Measurements from ENCODE around the gene SYNE1.

SYNE1 gene

DNA sequence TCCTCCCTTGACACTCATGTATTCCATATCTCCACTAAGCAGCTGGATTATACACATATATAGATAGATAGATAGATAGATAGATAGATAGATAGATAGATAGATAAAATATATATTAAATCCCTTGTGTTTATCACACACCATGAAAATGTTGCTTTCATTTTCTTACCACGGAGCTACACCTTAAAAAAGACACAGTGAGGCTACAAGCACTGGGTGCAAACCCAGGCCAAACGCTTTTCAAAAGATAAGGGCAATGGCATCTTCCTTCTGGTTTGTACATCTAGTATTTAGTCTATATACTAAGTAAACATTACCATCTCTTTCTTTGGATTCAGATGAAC lies 452.6 kb downstream of the SYNE1 start:
- DNase-seq, result no peak
- H3K9ac ChIP-seq (ENCODE audit: low read length), result no peak overlapping the region
- no peak overlapping the region for H3K4ac ChIP-seq (ENCODE audit: low read depth, low read length)
- H3K36me3 ChIP-seq (ENCODE audit: control insufficient read depth, insufficient read depth, low read length), result no peaks in the 10 kb centered on the region
- H4K5ac ChIP-seq (ENCODE audit: low read length), result no peak overlapping the region
- H3K27me3 ChIP-seq (ENCODE audit: insufficient read depth, low read length, poor library complexity), result no peaks in the 10 kb centered on the region
- H2BK5ac ChIP-seq (ENCODE audit: low read length), result no peak overlapping the region
- H3K4me1 ChIP-seq (ENCODE audit: control insufficient read depth, low read depth, low read length), result no peaks in the 10 kb centered on the region
- H2AK5ac ChIP-seq (ENCODE audit: low read length), result no peak overlapping the region
- H3K23ac ChIP-seq (ENCODE audit: low read length), result no peak overlapping the region
- no peak overlapping the region for H3K56ac ChIP-seq (ENCODE audit: low read length)
- no peaks in the 10 kb centered on the region for H3K79me2 ChIP-seq (ENCODE audit: control insufficient read depth, insufficient read depth, low read length)
- no peak overlapping the region for H4K8ac ChIP-seq (ENCODE audit: low read depth, low read length)
- no peak overlapping the region for H3K18ac ChIP-seq (ENCODE audit: low read length)
- H2BK120ac ChIP-seq (ENCODE audit: low read depth, low read length), result no peak overlapping the region
- H3K4me3 ChIP-seq (ENCODE audit: low read length), result no peak overlapping the region
- H2BK15ac ChIP-seq (replicated peaks; ENCODE audit: low read depth), result no peak overlapping the region
- no peak overlapping the region for H3K27ac ChIP-seq (ENCODE audit: low read depth, low read length)
- H3K79me1 ChIP-seq (ENCODE audit: low read length), result no peaks in the 10 kb centered on the region
- H3K4me2 ChIP-seq (ENCODE audit: low read length), result no peak overlapping the region
- WGBS (ENCODE audit: extremely low coverage, insufficient coverage, low lambda C conversion rate), result no CpG with 5 or more reads among the region's 2 CpGs

DNA sequence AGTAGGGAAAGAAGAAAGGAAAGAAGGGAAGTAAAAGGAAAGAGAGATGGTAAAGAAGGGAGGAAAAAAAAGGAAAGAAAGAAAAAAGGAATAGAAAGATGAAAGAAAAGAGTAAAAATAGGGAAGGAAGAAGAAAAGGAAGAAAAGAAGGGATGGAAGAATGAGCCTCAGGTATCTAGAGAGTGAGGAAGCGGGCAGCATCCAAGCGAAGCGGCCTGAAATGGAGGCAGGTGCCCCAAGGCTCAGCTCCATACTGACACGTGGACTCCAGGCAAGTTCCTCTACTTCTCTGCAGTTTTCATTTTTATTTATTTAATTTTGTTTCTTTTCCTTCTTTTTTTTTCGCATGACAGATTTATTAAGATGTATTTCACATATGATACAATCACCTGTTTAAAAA lies 456.6 kb downstream of the SYNE1 start:
- H2BK5ac ChIP-seq (ENCODE audit: low read length), result no peak overlapping the region
- H3K4me3 ChIP-seq (ENCODE audit: low read length), result no peak overlapping the region
- no CpG with 5 or more reads among the region's 5 CpGs for WGBS (ENCODE audit: extremely low coverage, insufficient coverage, low lambda C conversion rate)
- H3K27me3 ChIP-seq (ENCODE audit: insufficient read depth, low read length, poor library complexity), result no peaks in the 10 kb centered on the region
- no peak overlapping the region for H3K9ac ChIP-seq (ENCODE audit: low read length)
- no peak overlapping the region for H3K4ac ChIP-seq (ENCODE audit: low read depth, low read length)
- H4K5ac ChIP-seq (ENCODE audit: low read length), result no peak overlapping the region
- no peak overlapping the region for H3K56ac ChIP-seq (ENCODE audit: low read length)
- no peak overlapping the region for H4K8ac ChIP-seq (ENCODE audit: low read depth, low read length)
- H3K27ac ChIP-seq (ENCODE audit: low read depth, low read length), result no peak overlapping the region
- no peak overlapping the region for H2BK15ac ChIP-seq (replicated peaks; ENCODE audit: low read depth)
- no peaks in the 10 kb centered on the region for H3K79me1 ChIP-seq (ENCODE audit: low read length)
- no peak overlapping the region for H3K4me2 ChIP-seq (ENCODE audit: low read length)
- DNase-seq, result no peak
- no peak overlapping the region for H2AK5ac ChIP-seq (ENCODE audit: low read length)
- no peak overlapping the region for H3K18ac ChIP-seq (ENCODE audit: low read length)
- H3K36me3 ChIP-seq (ENCODE audit: control insufficient read depth, insufficient read depth, low read length), result no peaks in the 10 kb centered on the region
- no peaks in the 10 kb centered on the region for H3K79me2 ChIP-seq (ENCODE audit: control insufficient read depth, insufficient read depth, low read length)
- H3K4me1 ChIP-seq (ENCODE audit: control insufficient read depth, low read depth, low read length), result no peaks in the 10 kb centered on the region
- H3K23ac ChIP-seq (ENCODE audit: low read length), result no peak overlapping the region
- H2BK120ac ChIP-seq (ENCODE audit: low read depth, low read length), result no peak overlapping the region

DNA sequence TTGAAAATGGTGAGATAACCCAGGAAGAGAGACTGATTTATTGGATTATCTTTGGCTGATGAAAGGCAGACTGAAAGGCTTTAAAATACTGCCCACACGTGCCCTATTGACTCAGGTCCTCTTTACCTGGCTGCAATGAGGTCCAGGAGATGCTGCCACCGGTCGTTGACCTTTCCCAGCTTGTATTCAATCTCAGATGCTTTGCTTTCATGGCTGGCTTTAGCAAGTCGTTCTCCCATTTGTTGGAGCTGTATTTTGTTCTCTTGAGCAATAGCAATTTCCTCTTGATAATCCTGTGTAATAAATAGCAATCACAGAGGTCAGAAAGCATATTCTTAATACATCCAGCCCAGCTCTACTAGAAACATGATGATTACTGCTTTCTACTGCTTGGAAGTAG lies 460.9 kb downstream of the SYNE1 start:
- no peaks in the 10 kb centered on the region for H3K79me2 ChIP-seq (ENCODE audit: control insufficient read depth, insufficient read depth, low read length)
- DNase-seq, result no peak
- WGBS (ENCODE audit: extremely low coverage, insufficient coverage, low lambda C conversion rate), result no CpG with 5 or more reads among the region's 4 CpGs
- no peak overlapping the region for H2BK5ac ChIP-seq (ENCODE audit: low read length)
- no peak overlapping the region for H2AK5ac ChIP-seq (ENCODE audit: low read length)
- H3K27ac ChIP-seq (ENCODE audit: low read depth, low read length), result no peak overlapping the region
- H4K5ac ChIP-seq (ENCODE audit: low read length), result no peak overlapping the region
- H3K4me1 ChIP-seq (ENCODE audit: control insufficient read depth, low read depth, low read length), result peaks cover 2% of the 10 kb centered on the region
- no peaks in the 10 kb centered on the region for H3K27me3 ChIP-seq (ENCODE audit: insufficient read depth, low read length, poor library complexity)
- no peaks in the 10 kb centered on the region for H3K79me1 ChIP-seq (ENCODE audit: low read length)
- H2BK15ac ChIP-seq (replicated peaks; ENCODE audit: low read depth), result no peak overlapping the region
- no peak overlapping the region for H3K23ac ChIP-seq (ENCODE audit: low read length)
- H4K8ac ChIP-seq (ENCODE audit: low read depth, low read length), result no peak overlapping the region
- no peaks in the 10 kb centered on the region for H3K36me3 ChIP-seq (ENCODE audit: control insufficient read depth, insufficient read depth, low read length)
- H3K4me3 ChIP-seq (ENCODE audit: low read length), result no peak overlapping the region
- no peak overlapping the region for H3K4me2 ChIP-seq (ENCODE audit: low read length)
- H3K4ac ChIP-seq (ENCODE audit: low read depth, low read length), result no peak overlapping the region
- no peak overlapping the region for H2BK120ac ChIP-seq (ENCODE audit: low read depth, low read length)
- H3K56ac ChIP-seq (ENCODE audit: low read length), result no peak overlapping the region
- H3K9ac ChIP-seq (ENCODE audit: low read length), result no peak overlapping the region
- no peak overlapping the region for H3K18ac ChIP-seq (ENCODE audit: low read length)

DNA sequence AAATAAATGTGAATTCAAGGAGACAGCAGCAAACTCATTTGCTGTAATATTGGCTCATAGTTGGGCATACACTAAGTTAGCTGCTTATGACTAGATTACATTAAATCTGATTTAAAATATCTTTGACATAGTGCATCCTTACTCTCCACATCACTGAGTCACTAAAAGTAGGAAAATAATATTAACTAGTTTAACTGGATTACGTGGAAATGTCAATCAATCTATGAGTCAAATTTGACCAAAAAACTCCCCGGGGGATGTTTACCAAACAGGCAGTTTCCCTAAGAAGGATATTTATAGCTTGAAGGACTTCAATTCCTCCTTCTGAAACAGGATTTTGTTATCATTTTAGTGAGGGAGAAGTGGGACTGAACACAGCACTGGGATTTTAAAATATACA lies 463.2 kb downstream of the SYNE1 start:
- no peak overlapping the region for H3K56ac ChIP-seq (ENCODE audit: low read length)
- no peak overlapping the region for H4K8ac ChIP-seq (ENCODE audit: low read depth, low read length)
- H2AK5ac ChIP-seq (ENCODE audit: low read length), result no peak overlapping the region
- H3K4me1 ChIP-seq (ENCODE audit: control insufficient read depth, low read depth, low read length), result peaks cover 4% of the 10 kb centered on the region
- H2BK120ac ChIP-seq (ENCODE audit: low read depth, low read length), result no peak overlapping the region
- no peaks in the 10 kb centered on the region for H3K79me1 ChIP-seq (ENCODE audit: low read length)
- WGBS (ENCODE audit: extremely low coverage, insufficient coverage, low lambda C conversion rate), result no CpG with 5 or more reads among the region's 2 CpGs
- no peak overlapping the region for H3K4me3 ChIP-seq (ENCODE audit: low read length)
- no peak overlapping the region for H3K27ac ChIP-seq (ENCODE audit: low read depth, low read length)
- no peak overlapping the region for H2BK15ac ChIP-seq (replicated peaks; ENCODE audit: low read depth)
- H2BK5ac ChIP-seq (ENCODE audit: low read length), result no peak overlapping the region
- no peaks in the 10 kb centered on the region for H3K27me3 ChIP-seq (ENCODE audit: insufficient read depth, low read length, poor library complexity)
- H3K4me2 ChIP-seq (ENCODE audit: low read length), result no peak overlapping the region
- H3K9ac ChIP-seq (ENCODE audit: low read length), result no peak overlapping the region
- H3K23ac ChIP-seq (ENCODE audit: low read length), result no peak overlapping the region
- H4K5ac ChIP-seq (ENCODE audit: low read length), result no peak overlapping the region
- H3K36me3 ChIP-seq (ENCODE audit: control insufficient read depth, insufficient read depth, low read length), result no peaks in the 10 kb centered on the region
- H3K4ac ChIP-seq (ENCODE audit: low read depth, low read length), result no peak overlapping the region
- no peak for DNase-seq
- H3K18ac ChIP-seq (ENCODE audit: low read length), result no peak overlapping the region
- H3K79me2 ChIP-seq (ENCODE audit: control insufficient read depth, insufficient read depth, low read length), result no peaks in the 10 kb centered on the region

DNA sequence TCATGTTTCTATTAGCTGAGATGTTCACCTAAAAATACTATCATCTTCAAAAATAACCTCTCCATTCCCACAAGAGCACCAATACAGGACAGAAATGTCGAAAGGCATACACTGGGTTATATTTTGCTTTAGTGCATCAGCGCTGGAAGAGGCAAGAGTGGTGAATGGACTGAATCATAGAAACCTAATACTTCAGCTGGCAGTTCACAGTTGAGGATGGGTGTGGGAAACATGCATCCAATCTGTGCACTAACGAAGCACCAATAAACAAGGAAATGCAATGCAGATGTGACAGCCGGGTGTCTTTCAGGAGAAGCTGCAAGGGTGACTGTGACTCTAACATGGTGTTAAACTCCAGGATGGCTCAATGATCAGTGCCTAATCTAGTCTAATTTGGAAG lies 463.8 kb downstream of the SYNE1 start:
- Histone ChIP-seq H3K27ac (ENCODE audit: low read depth, low read length) (no peak overlapping the region), H2BK120ac (ENCODE audit: low read depth, low read length) (no peak overlapping the region), H2BK15ac (replicated peaks; ENCODE audit: low read depth) (no peak overlapping the region), H3K18ac (ENCODE audit: low read length) (no peak overlapping the region), H3K36me3 (ENCODE audit: control insufficient read depth, insufficient read depth, low read length) (no peaks in the 10 kb centered on the region), H3K79me2 (ENCODE audit: control insufficient read depth, insufficient read depth, low read length) (no peaks in the 10 kb centered on the region), H3K27me3 (ENCODE audit: insufficient read depth, low read length, poor library complexity) (no peaks in the 10 kb centered on the region), H3K9ac (ENCODE audit: low read length) (no peak overlapping the region), H3K4me2 (ENCODE audit: low read length) (no peak overlapping the region), H3K56ac (ENCODE audit: low read length) (no peak overlapping the region), H3K23ac (ENCODE audit: low read length) (no peak overlapping the region), H4K5ac (ENCODE audit: low read length) (no peak overlapping the region), H3K4me1 (ENCODE audit: control insufficient read depth, low read depth, low read length) (peaks cover 4% of the 10 kb centered on the region), H3K79me1 (ENCODE audit: low read length) (no peaks in the 10 kb centered on the region), H2BK5ac (ENCODE audit: low read length) (no peak overlapping the region), H3K4me3 (ENCODE audit: low read length) (no peak overlapping the region), H2AK5ac (ENCODE audit: low read length) (no peak overlapping the region), H3K4ac (ENCODE audit: low read depth, low read length) (no peak overlapping the region), H4K8ac (ENCODE audit: low read depth, low read length) (no peak overlapping the region)
- DNase-seq, result peak; percentile 3
- WGBS (ENCODE audit: extremely low coverage, insufficient coverage, low lambda C conversion rate), result no CpG with 5 or more reads among the region's 4 CpGs

DNA sequence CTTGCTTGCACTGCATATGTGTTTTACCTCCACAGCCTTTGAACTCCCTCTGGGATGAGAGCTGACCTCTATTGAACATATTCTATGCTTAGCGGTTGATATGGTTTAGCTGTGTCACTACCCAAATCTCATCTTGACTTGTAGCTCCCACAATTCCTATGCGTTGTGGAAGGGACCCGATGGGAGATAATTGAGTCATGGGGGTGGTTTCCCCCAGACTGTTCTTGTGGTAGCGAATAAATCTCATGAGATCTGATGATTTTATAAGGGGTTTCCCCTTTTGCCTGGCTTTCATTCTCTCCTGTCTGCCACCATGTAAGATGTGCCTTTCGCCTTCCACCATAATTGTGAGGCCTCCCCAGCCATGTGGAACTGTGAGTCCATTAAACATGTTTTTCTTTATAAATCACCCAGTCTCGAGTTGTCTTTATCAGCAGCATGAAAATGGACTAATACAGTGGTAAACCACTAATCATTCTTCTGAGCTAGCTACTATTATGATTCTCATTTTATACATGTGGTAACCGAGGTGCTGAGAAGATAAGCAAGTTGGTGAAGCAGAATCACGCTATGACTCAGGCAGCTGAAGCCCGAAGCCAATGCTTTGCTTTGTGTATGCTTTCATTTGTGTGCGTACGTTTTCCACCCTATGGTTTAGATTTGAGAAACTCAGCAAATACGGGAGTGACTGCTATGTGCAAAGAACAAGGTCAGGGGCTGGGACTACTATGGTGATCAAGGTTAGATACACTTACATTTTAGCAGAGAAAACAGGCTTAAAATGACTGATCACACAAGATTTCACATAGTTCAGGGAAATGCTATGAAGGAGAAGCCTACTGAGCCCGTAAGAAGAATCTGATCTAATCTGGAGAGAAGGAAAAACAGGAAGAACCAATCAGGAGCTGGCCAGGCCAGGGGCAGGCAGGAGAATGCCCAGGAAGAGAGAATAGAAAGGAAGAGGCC lies 466.2 kb downstream of the SYNE1 start:
- Histone ChIP-seq H2AK5ac (ENCODE audit: low read length) (no peak overlapping the region), H3K9ac (ENCODE audit: low read length) (no peak overlapping the region), H3K18ac (ENCODE audit: low read length) (no peak overlapping the region), H3K27me3 (ENCODE audit: insufficient read depth, low read length, poor library complexity) (no peaks in the 10 kb centered on the region), H2BK120ac (ENCODE audit: low read depth, low read length) (no peak overlapping the region), H3K4me2 (ENCODE audit: low read length) (no peak overlapping the region), H3K56ac (ENCODE audit: low read length) (no peak overlapping the region), H3K79me1 (ENCODE audit: low read length) (no peaks in the 10 kb centered on the region), H2BK5ac (ENCODE audit: low read length) (no peak overlapping the region), H3K79me2 (ENCODE audit: control insufficient read depth, insufficient read depth, low read length) (no peaks in the 10 kb centered on the region), H4K5ac (ENCODE audit: low read length) (no peak overlapping the region), H2BK15ac (replicated peaks; ENCODE audit: low read depth) (no peak overlapping the region), H3K4ac (ENCODE audit: low read depth, low read length) (no peak overlapping the region), H4K8ac (ENCODE audit: low read depth, low read length) (no peak overlapping the region), H3K23ac (ENCODE audit: low read length) (no peak overlapping the region), H3K4me3 (ENCODE audit: low read length) (no peak overlapping the region), H3K4me1 (ENCODE audit: control insufficient read depth, low read depth, low read length) (peaks cover 4% of the 10 kb centered on the region), H3K36me3 (ENCODE audit: control insufficient read depth, insufficient read depth, low read length) (no peaks in the 10 kb centered on the region), H3K27ac (ENCODE audit: low read depth, low read length) (no peak overlapping the region)
- WGBS (ENCODE audit: extremely low coverage, insufficient coverage, low lambda C conversion rate), result no CpG with 5 or more reads among the region's 13 CpGs
- DNase-seq, result peak; percentile 18
